ENCODE data around the gene SLC35B2.

SLC35B2 gene

GRCh38 chr6:44267252-44267651 is 9.9 kb upstream of the SLC35B2 start:
- Histone ChIP-seq H3K4me3 (ENCODE audit: low read length in 2 of 2) (no peak overlapping the region), H3K9me3 (ENCODE audit: control insufficient read depth in 2 of 2, low read length in 2 of 2) (no peaks in the 10 kb centered on the region), H3K4me1 (ENCODE audit: control insufficient read depth in 2 of 2, insufficient read depth in 2 of 2, low read length in 2 of 2) (peaks cover 25 to 28% of the 10 kb centered on the region in 2 donors)

GRCh38 chr6:44266347-44266746 is 9.0 kb upstream of the SLC35B2 start:
- Histone ChIP-seq H3K4me1 (ENCODE audit: control insufficient read depth in 2 of 2, insufficient read depth in 2 of 2, low read length in 2 of 2) (peaks cover 25 to 32% of the 10 kb centered on the region in 2 donors), H3K9me3 (ENCODE audit: control insufficient read depth in 2 of 2, low read length in 2 of 2) (no peaks in the 10 kb centered on the region), H3K9ac (ENCODE audit: low read depth in 1 of 2, low read length in 2 of 2) (no peak overlapping the region), H3K4me3 (ENCODE audit: low read length in 2 of 2) (no peak overlapping the region), H3K27me3 (ENCODE audit: control insufficient read depth in 2 of 2, insufficient read depth in 2 of 2, low read length in 2 of 2) (peaks cover 23 to 24% of the 10 kb centered on the region in 2 donors), H3K27ac (ENCODE audit: low read depth in 2 of 2, low read length in 2 of 2) (no peak overlapping the region), H3K36me3 (ENCODE audit: control insufficient read depth in 2 of 2, insufficient read depth in 2 of 2, low read length in 2 of 2) (peaks cover 2 to 3% of the 10 kb centered on the region in 2 donors)

More at GRCh38 chr6:44267252-44267651, 9.9 kb upstream of the SLC35B2 start:
- H3K9ac ChIP-seq (ENCODE audit: low read depth in 1 of 2, low read length in 2 of 2), result no peak overlapping the region
- peaks cover 0 to 2% of the 10 kb centered on the region in 2 donors for H3K36me3 ChIP-seq (ENCODE audit: control insufficient read depth in 2 of 2, insufficient read depth in 2 of 2, low read length in 2 of 2)
- H3K27me3 ChIP-seq (ENCODE audit: control insufficient read depth in 2 of 2, insufficient read depth in 2 of 2, low read length in 2 of 2), result peaks cover 28 to 33% of the 10 kb centered on the region in 2 donors
- no peak overlapping the region for H3K27ac ChIP-seq (ENCODE audit: low read depth in 2 of 2, low read length in 2 of 2)

GRCh38 chr6:44265722-44266233 is 8.4 kb upstream of the SLC35B2 start:
- Histone ChIP-seq H3K9ac (ENCODE audit: low read depth in 1 of 2, low read length in 2 of 2) (no peak overlapping the region), H3K4me3 (ENCODE audit: low read length in 2 of 2) (peak overlapping the region; percentile 34 to 80), H3K27me3 (ENCODE audit: control insufficient read depth in 2 of 2, insufficient read depth in 2 of 2, low read length in 2 of 2) (peaks cover 19 to 20% of the 10 kb centered on the region in 2 donors), H3K36me3 (ENCODE audit: control insufficient read depth in 2 of 2, insufficient read depth in 2 of 2, low read length in 2 of 2) (peaks cover 3 to 4% of the 10 kb centered on the region in 2 donors), H3K9me3 (ENCODE audit: control insufficient read depth in 2 of 2, low read length in 2 of 2) (no peaks in the 10 kb centered on the region), H3K27ac (ENCODE audit: low read depth in 2 of 2, low read length in 2 of 2) (no peak overlapping the region), H3K4me1 (ENCODE audit: control insufficient read depth in 2 of 2, insufficient read depth in 2 of 2, low read length in 2 of 2) (peaks cover 25 to 32% of the 10 kb centered on the region in 2 donors)

DNA sequence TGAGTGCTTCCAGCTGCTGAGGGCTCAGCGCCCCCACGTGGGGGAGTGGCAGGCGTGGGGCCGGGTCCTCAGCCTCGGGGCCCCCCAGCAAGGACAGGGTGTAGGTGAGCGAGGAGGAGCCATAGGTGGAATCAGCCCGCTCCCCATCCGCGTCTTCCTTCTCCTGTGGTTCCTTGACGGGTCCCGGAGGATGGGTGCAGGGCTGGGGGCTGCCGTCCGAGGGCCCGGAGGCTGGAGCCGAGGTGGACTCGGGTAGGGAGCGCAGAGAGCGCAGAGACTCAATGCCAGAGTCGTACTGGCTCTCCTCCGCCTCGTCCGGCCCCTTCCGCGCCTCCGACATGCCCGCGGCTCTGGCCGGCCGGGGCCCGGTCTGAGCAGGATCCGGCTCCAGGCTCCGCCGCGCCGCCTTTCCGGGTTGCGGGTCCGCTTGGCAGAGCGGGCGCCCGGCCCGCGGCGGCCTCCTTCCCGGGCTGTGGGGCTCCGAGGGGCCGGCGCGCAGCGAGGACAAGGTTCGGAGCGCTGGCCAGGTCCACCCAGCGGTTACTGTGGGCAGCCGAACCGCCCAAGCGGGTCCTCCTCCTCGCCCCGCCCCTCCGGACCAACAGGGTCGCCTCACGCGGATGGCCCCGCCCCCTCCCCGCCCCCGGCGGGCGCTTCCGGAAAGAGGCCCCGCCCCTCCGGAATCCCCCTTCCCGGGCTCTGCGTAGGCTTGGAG is 7.8 kb upstream of the SLC35B2 start, which contains the start of gene NFKBIE:
Gene NFKBIE (minus strand): TSS at position 545 of the 715 bp plus-strand sequence. CDS start 205 bp downstream, at position 340.
- Histone ChIP-seq H3K27me3 (ENCODE audit: control insufficient read depth in 2 of 2, insufficient read depth in 2 of 2, low read length in 2 of 2) (peaks cover 19 to 20% of the 10 kb centered on the region in 2 donors), H3K9me3 (ENCODE audit: control insufficient read depth in 2 of 2, low read length in 2 of 2) (no peaks in the 10 kb centered on the region), H3K4me1 (ENCODE audit: control insufficient read depth in 2 of 2, insufficient read depth in 2 of 2, low read length in 2 of 2) (peaks cover 25 to 32% of the 10 kb centered on the region in 2 donors), H3K36me3 (ENCODE audit: control insufficient read depth in 2 of 2, insufficient read depth in 2 of 2, low read length in 2 of 2) (peaks cover 6 to 7% of the 10 kb centered on the region in 2 donors), H3K4me3 (ENCODE audit: low read length in 2 of 2) (peak within 1 kb of the TSS; percentile 80 to 87), H3K27ac (ENCODE audit: low read depth in 2 of 2, low read length in 2 of 2) (peak within 1 kb of the TSS; percentile 46 to 79), H3K9ac (ENCODE audit: low read depth in 1 of 2, low read length in 2 of 2) (peak within 1 kb of the TSS; percentile 81 to 88)

DNA sequence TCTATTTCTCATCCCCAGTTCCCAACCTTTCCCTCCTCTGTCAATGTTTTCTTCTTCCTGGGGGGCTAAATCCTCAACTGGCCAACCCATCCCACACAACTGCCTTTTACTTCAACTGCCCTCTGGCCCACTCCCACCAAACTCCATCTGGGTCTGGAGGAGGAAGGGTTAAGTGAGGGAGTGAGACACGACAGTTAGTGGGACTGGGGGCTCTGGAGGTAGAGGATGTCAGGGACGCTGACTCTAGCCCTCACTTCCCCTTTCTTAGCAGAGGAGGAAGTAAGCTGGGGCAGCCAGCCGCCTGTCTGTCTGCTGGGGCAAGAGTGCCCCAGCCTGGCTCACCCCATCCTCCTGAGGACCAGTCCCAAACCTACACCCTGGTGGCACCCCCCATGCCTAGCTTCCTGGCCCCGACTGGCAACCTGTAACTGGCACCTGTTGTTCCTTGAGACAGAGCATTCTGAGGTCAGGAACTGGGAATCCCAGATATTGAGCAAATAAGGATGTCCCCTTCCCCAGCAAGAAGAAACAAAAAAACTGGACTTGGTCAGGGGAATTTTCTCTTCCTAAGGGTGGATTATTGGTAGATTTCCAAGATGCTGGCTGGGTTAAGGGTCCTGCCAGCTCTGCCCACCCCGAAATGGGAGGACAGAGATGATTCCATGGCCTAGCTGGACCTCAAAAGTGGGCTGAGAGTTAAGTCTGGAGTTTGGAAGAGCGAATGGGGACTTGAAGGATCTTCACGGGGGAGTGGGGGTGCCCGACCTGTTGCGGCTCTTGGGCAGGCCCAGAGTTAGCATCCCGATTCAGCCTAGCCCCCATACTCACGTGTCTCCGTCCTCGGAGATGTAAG is 7.1 kb upstream of the SLC35B2 start:
- H3K4me1 ChIP-seq (ENCODE audit: control insufficient read depth in 2 of 2, insufficient read depth in 2 of 2, low read length in 2 of 2), result peaks cover 25 to 32% of the 10 kb centered on the region in 2 donors
- H3K9me3 ChIP-seq (ENCODE audit: control insufficient read depth in 2 of 2, low read length in 2 of 2), result no peaks in the 10 kb centered on the region
- H3K9ac ChIP-seq (ENCODE audit: low read depth in 1 of 2, low read length in 2 of 2), result peak overlapping the region; percentile 81 to 88
- peaks cover 13 to 14% of the 10 kb centered on the region in 2 donors for H3K27me3 ChIP-seq (ENCODE audit: control insufficient read depth in 2 of 2, insufficient read depth in 2 of 2, low read length in 2 of 2)
- peak overlapping the region; percentile 80 to 87 for H3K4me3 ChIP-seq (ENCODE audit: low read length in 2 of 2)
- peaks cover 7 to 13% of the 10 kb centered on the region in 2 donors for H3K36me3 ChIP-seq (ENCODE audit: control insufficient read depth in 2 of 2, insufficient read depth in 2 of 2, low read length in 2 of 2)
- peak overlapping the region; percentile 46 to 79 for H3K27ac ChIP-seq (ENCODE audit: low read depth in 2 of 2, low read length in 2 of 2)

DNA sequence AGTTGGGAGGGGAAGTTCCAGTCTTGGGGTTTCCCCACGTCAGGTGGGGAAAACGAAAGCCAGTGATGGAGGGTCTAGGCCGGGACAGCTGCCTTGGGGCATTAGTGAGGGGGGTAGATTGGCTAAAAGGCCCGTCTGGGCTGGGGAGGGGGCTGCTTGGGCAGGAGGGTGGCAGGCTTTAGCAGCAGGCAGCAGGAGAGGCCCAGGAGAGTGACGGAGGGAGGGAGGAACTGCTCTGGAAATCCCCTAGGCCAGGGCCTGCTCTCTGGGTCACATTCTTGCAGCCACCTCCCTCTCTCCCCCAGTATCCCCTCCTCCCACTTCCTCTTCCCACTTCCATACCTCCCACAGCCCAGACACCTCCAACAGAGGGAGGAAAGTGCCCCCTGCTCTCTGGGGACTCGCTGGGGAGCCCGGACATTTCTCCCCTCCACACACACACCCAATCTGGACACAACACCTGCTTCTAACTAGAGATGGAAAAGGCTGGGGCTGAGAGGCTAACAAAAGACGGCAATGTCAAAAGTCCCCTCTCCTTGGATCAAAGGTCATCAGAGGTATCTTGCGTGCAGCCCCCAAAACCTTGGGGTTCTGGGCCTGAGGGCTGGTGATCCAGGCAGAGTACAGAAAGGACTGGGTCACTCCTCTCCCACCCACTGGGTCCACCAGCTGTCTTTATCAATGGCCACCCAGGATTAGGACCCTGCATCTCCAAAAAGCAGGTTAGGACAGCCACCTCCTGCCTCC is 6.2 kb upstream of the SLC35B2 start:
- H3K27ac ChIP-seq (ENCODE audit: low read depth in 2 of 2, low read length in 2 of 2), result peak overlapping the region; percentile 8 to 79
- peak overlapping the region; percentile 81 to 88 for H3K9ac ChIP-seq (ENCODE audit: low read depth in 1 of 2, low read length in 2 of 2)
- peak overlapping the region; percentile 80 to 87 for H3K4me3 ChIP-seq (ENCODE audit: low read length in 2 of 2)
- no peaks in the 10 kb centered on the region for H3K9me3 ChIP-seq (ENCODE audit: control insufficient read depth in 2 of 2, low read length in 2 of 2)
- H3K36me3 ChIP-seq (ENCODE audit: control insufficient read depth in 2 of 2, insufficient read depth in 2 of 2, low read length in 2 of 2), result peaks cover 7 to 19% of the 10 kb centered on the region in 2 donors
- peaks cover 5% of the 10 kb centered on the region in 2 donors for H3K27me3 ChIP-seq (ENCODE audit: control insufficient read depth in 2 of 2, insufficient read depth in 2 of 2, low read length in 2 of 2)
- peaks cover 25 to 34% of the 10 kb centered on the region in 2 donors for H3K4me1 ChIP-seq (ENCODE audit: control insufficient read depth in 2 of 2, insufficient read depth in 2 of 2, low read length in 2 of 2)

DNA sequence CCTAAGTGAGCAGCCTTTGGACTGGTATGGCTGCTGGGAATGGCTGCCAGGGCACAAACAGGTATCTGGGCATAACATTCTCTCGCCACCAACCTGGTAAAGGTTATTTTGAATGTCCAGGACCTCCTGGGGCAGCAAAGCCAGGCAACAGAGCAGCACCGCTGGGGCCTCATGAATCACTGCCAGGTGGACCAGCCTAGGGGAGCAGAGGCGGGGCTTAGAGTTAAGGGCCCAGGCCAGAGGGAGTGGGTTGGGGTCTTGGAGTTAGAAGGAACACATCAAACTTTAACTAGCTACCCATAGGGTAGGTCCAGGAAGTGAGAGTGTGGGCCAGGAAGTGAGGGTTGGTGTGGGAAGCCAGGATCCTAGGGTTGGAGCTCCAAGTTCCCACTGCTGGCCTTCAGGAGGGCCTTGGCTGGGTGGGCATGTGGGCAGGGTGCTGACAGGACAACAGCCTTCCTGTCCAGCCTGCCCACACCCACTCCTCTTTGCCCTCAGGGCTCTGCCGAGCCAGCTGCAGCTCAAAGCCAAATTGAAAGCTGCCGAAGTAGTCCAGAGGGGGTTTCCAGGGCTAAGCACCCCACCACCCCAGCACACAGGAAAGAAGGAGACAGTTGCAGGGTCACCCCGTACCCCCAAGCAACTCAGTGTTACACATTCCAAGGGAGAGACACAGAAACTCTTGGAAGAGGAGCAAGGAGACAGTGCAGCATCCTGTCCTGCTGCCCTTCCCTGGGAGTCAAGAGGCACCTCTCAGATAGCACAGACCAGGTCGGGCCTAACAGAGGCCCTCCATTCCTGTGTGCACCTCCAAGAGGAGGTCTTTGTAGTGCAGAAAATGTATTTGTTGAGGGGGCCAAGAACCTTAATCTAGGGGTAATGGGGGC is 5.4 kb upstream of the SLC35B2 start:
- H3K27me3 ChIP-seq (ENCODE audit: control insufficient read depth in 2 of 2, insufficient read depth in 2 of 2, low read length in 2 of 2), result no peaks in the 10 kb centered on the region
- H3K9me3 ChIP-seq (ENCODE audit: control insufficient read depth in 2 of 2, low read length in 2 of 2), result no peaks in the 10 kb centered on the region
- H3K36me3 ChIP-seq (ENCODE audit: control insufficient read depth in 2 of 2, insufficient read depth in 2 of 2, low read length in 2 of 2), result peaks cover 7 to 19% of the 10 kb centered on the region in 2 donors
- H3K4me1 ChIP-seq (ENCODE audit: control insufficient read depth in 2 of 2, insufficient read depth in 2 of 2, low read length in 2 of 2), result peaks cover 28 to 39% of the 10 kb centered on the region in 2 donors
- H3K27ac ChIP-seq (ENCODE audit: low read depth in 2 of 2, low read length in 2 of 2), result peak overlapping the region in 1 of 2 donors; percentile 79
- H3K4me3 ChIP-seq (ENCODE audit: low read length in 2 of 2), result peak overlapping the region; percentile 80 to 87
- peak overlapping the region; percentile 81 to 88 for H3K9ac ChIP-seq (ENCODE audit: low read depth in 1 of 2, low read length in 2 of 2)

- Histone ChIP-seq H3K9me3 (ENCODE audit: control insufficient read depth in 2 of 2, low read length in 2 of 2) (no peaks in the 10 kb centered on the region), H3K27ac (ENCODE audit: low read depth in 2 of 2, low read length in 2 of 2) (no peak overlapping the region), H3K9ac (ENCODE audit: low read depth in 1 of 2, low read length in 2 of 2) (no peak overlapping the region), H3K4me1 (ENCODE audit: control insufficient read depth in 2 of 2, insufficient read depth in 2 of 2, low read length in 2 of 2) (peaks cover 34 to 45% of the 10 kb centered on the region in 2 donors), H3K36me3 (ENCODE audit: control insufficient read depth in 2 of 2, insufficient read depth in 2 of 2, low read length in 2 of 2) (peaks cover 7 to 19% of the 10 kb centered on the region in 2 donors), H3K27me3 (ENCODE audit: control insufficient read depth in 2 of 2, insufficient read depth in 2 of 2, low read length in 2 of 2) (no peaks in the 10 kb centered on the region), H3K4me3 (ENCODE audit: low read length in 2 of 2) (no peak overlapping the region)
Measured at GRCh38 chr6:44261581-44261980, 4.3 kb upstream of the SLC35B2 start.

All from mucosa of rectum (tissue), 2 donors.